Measurements from ENCODE around the gene IFT88.

Gene IFT88

GRCh38 chr13:20588529-20589110, 21.7 kb downstream of the IFT88 start:
- no peak overlapping the region for H3K4me3 ChIP-seq (ENCODE audit: control insufficient read depth, low read depth, low read length)
- no peak for TF ChIP-seq CTCF (IDR thresholded peaks at IDR 0.05; ENCODE audit: control insufficient read depth, insufficient read depth, low read depth, low read length, missing control alignments)
- DNase-seq (ENCODE audit: low read depth) = no peak

- no peak for TF ChIP-seq CTCF (IDR thresholded peaks at IDR 0.05; ENCODE audit: control insufficient read depth, insufficient read depth, low read depth, low read length, missing control alignments)
- DNase-seq (ENCODE audit: low read depth) = no peak
- H3K4me3 ChIP-seq (ENCODE audit: control insufficient read depth, low read depth, low read length) = no peak overlapping the region
These were observed 23.6 kb downstream of the IFT88 start for GRCh38 chr13:20590561-20590960.

DNA sequence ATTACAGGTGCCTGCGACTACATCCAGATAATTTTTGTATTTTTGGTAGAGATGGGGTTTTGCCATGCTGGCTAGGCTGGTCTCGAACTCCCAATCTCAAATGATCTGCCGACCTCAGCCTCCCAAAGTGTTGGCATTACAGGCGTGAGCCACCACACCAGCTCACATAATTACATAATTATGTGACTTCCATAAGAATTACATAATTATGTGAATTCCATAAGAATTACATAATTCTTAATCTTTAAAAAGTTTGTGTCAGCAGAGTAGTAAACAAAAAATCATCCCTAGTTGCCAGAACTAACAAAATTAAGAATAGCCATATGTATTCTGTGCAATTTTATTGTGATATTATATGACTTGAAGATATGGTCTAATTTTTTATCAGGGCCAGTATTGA, 25.6 kb downstream of the IFT88 start:
- no peak overlapping the region for H3K4me3 ChIP-seq (ENCODE audit: control insufficient read depth, low read depth, low read length)
- DNase-seq (ENCODE audit: low read depth) = no peak
- no peak for TF ChIP-seq CTCF (IDR thresholded peaks at IDR 0.05; ENCODE audit: control insufficient read depth, insufficient read depth, low read depth, low read length, missing control alignments)

DNA sequence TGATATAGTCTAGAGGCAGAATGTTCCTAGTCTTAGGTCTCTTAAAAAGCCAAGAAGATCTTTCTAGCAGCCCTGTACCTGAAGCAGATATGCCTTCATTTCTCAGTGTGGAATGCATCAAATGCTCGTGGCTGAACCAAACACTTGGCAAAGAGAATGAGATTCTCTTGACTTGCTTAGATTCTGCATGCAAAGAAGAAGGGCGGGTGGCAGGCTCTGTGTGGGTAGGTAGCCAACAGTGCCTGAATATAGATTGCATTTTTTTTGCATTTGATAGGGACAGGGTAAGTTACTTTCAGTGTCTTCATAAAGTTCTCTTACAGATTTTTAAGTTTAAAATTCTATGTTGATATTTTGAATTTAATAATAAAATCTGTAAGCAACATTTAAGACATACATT, 27.3 kb downstream of the IFT88 start:
- TF ChIP-seq CTCF (IDR thresholded peaks at IDR 0.05; ENCODE audit: control insufficient read depth, insufficient read depth, low read depth, low read length, missing control alignments) = no peak
- no peak for DNase-seq (ENCODE audit: low read depth)
- no peak overlapping the region for H3K4me3 ChIP-seq (ENCODE audit: control insufficient read depth, low read depth, low read length)

DNA sequence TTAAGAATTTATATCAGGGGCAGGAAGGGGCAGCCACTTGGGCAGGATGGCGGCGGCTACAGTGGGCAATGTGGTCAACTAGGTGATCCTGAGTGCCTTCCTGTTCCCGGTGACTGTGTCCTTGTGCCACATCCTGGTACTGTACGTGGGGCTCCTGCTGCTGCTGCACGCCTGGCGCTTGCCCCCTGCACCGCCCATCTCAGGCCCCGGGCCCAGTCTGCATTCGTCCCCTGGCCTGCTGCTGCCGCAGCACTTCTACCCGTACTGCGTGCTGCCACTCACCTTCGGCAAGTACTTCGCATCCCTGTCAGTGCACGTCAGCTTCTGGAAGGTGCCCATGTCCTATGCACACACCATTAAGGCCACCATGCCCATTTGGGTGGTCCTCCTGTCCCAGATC, 40.1 kb downstream of the IFT88 start:
- no peak for DNase-seq (ENCODE audit: low read depth)
- TF ChIP-seq CTCF (IDR thresholded peaks at IDR 0.05; ENCODE audit: control insufficient read depth, insufficient read depth, low read depth, low read length, missing control alignments) = no peak
- H3K4me3 ChIP-seq (ENCODE audit: control insufficient read depth, low read depth, low read length) = no peak overlapping the region

DNA sequence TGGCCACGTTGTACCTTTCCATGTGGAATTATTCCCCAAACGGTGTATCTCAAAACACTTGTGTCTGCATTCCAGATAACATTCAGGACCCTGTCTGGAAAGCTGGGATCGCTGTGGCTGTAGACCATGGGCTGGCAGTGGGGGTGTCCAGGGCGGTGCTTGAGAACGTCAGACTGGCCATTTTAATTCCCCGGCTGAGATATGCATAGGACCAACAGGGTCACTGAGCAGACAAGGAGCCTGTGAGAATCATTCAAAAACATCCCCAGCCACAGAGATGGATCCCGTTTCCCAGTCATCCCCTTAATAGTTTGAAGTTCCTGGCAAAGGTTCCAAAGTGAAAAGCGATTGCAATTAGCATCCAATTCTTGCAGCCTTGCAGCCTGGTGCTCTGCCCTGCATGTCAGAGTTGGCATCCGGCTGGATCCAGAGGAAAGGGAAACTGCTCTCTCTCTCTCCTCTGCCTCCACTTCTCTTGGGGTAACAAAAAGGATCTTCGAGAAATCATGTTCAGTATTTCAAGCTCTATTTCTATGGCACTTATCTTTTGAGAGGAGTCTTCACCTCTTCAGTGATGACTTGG, 41.6 kb downstream of the IFT88 start:
- TF ChIP-seq CTCF (IDR thresholded peaks at IDR 0.05; ENCODE audit: control insufficient read depth, insufficient read depth, low read depth, low read length, missing control alignments) = no peak
- DNase-seq (ENCODE audit: low read depth) = no peak
- no peak overlapping the region for H3K4me3 ChIP-seq (ENCODE audit: control insufficient read depth, low read depth, low read length)
